ENCODE data around the gene CMIP. TPM values are rescaled to one million over a fixed set of nuclear protein-coding genes. Genes with fewer than 3 reads are reported as not detected.
"Not testable (repeated sequence)": the region's sequence is repeated elsewhere in the genome, so short reads cannot be mapped to it uniquely, and the experiment has no call there.

Gene CMIP
- total RNA-seq, 1 donor from 2014 or later: 6.6 TPM

- Histone ChIP-seq H3K36me3 (no peaks in the 10 kb centered on the region), H3F3A (ENCODE audit: low read depth) (no peaks in the 10 kb centered on the region), H3K9me3 (ENCODE audit: low read depth) (no peaks in the 10 kb centered on the region), H3K4me3 (no peak overlapping the region), H2AFZ (replicated peaks) (no peak overlapping the region), H3K9ac (no peak overlapping the region), H3K27me3 (no peaks in the 10 kb centered on the region), H3K79me2 (ENCODE audit: low read depth) (peaks cover 37% of the 10 kb centered on the region), H3K27ac (no peak overlapping the region), H4K20me1 (ENCODE audit: low read depth) (peaks cover 45% of the 10 kb centered on the region), H3K4me1 (no peaks in the 10 kb centered on the region), H3K4me2 (no peak overlapping the region)
- no peaks in the 10 kb centered on the region for H3K36me3 Mint-ChIP-seq
- TF ChIP-seq EZH2phosphoT487 (IDR thresholded peaks at IDR 0.05): no peak
- TF ChIP-seq EZH2 (IDR thresholded peaks at IDR 0.05): no peak
- no peak overlapping the region for H3K27ac Mint-ChIP-seq
- peaks cover 2% of the 10 kb centered on the region for H3K27me3 Mint-ChIP-seq (ENCODE audit: insufficient read depth, low read depth)
- H3K9me3 Mint-ChIP-seq: no peaks in the 10 kb centered on the region
- DNase-seq (ENCODE audit: low spot score): no peak
- no peaks in the 10 kb centered on the region for H3K4me1 Mint-ChIP-seq
- no peak overlapping the region for H3K4me3 Mint-ChIP-seq
Observed at GRCh38 chr16:81575834-81576233, 131.2 kb downstream of the CMIP start.

- Histone ChIP-seq H4K20me1 (ENCODE audit: low read depth) (peaks cover 43% of the 10 kb centered on the region), H3K9me3 (ENCODE audit: low read depth) (no peaks in the 10 kb centered on the region), H3K79me2 (ENCODE audit: low read depth) (peaks cover 30% of the 10 kb centered on the region), H3K36me3 (no peaks in the 10 kb centered on the region), H2AFZ (replicated peaks) (no peak overlapping the region), H3K4me2 (no peak overlapping the region), H3K4me3 (no peak overlapping the region), H3F3A (ENCODE audit: low read depth) (no peaks in the 10 kb centered on the region), H3K9ac (no peak overlapping the region), H3K4me1 (no peaks in the 10 kb centered on the region), H3K27me3 (no peaks in the 10 kb centered on the region), H3K27ac (no peak overlapping the region)
- no peaks in the 10 kb centered on the region for H3K9me3 Mint-ChIP-seq
- TF ChIP-seq, protein P1, sequence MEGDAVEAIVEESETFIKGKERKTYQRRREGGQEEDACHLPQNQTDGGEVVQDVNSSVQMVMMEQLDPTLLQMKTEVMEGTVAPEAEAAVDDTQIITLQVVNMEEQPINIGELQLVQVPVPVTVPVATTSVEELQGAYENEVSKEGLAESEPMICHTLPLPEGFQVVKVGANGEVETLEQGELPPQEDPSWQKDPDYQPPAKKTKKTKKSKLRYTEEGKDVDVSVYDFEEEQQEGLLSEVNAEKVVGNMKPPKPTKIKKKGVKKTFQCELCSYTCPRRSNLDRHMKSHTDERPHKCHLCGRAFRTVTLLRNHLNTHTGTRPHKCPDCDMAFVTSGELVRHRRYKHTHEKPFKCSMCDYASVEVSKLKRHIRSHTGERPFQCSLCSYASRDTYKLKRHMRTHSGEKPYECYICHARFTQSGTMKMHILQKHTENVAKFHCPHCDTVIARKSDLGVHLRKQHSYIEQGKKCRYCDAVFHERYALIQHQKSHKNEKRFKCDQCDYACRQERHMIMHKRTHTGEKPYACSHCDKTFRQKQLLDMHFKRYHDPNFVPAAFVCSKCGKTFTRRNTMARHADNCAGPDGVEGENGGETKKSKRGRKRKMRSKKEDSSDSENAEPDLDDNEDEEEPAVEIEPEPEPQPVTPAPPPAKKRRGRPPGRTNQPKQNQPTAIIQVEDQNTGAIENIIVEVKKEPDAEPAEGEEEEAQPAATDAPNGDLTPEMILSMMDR (IDR thresholded peaks at IDR 0.05): no peak
- TF ChIP-seq EZH2 (IDR thresholded peaks at IDR 0.05) (no peak), EZH2phosphoT487 (IDR thresholded peaks at IDR 0.05) (no peak)
- no peak for DNase-seq (ENCODE audit: low spot score)
- H3K27ac Mint-ChIP-seq: no peak overlapping the region
- no peaks in the 10 kb centered on the region for H3K36me3 Mint-ChIP-seq
- H3K4me3 Mint-ChIP-seq: no peak overlapping the region
- H3K4me1 Mint-ChIP-seq: no peaks in the 10 kb centered on the region
- peaks cover 2% of the 10 kb centered on the region for H3K27me3 Mint-ChIP-seq (ENCODE audit: insufficient read depth, low read depth)
Observed at GRCh38 chr16:81576696-81577095, 132.1 kb downstream of the CMIP start.

DNA sequence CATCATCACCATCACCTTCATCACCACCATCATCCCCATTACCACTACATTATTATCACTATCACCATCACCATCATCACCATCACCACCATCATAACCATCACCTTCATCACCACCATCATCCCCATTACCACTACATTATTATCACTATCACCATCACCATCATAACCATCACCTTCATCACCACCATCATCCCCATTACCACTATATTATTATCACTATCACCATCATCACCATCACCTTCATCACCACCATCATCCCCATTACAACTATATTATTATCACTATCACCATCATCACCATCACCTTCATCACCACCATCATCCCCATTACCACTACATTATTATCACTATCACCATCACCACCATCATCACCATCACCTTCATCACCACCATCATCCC lies 132.7 kb downstream of the CMIP start:
- not testable (repeated sequence) for H3K4me2 ChIP-seq; DNase-seq (ENCODE audit: low spot score); H3K9me3 Mint-ChIP-seq; H3K27me3 Mint-ChIP-seq (ENCODE audit: insufficient read depth, low read depth); H3K27ac Mint-ChIP-seq; H3F3A ChIP-seq (ENCODE audit: low read depth); H3K4me1 ChIP-seq; H3K27ac ChIP-seq; H2AFZ ChIP-seq (replicated peaks); H3K9ac ChIP-seq; H3K36me3 ChIP-seq; H3K4me1 Mint-ChIP-seq; H3K36me3 Mint-ChIP-seq; H3K4me3 Mint-ChIP-seq; H3K4me3 ChIP-seq; H3K27me3 ChIP-seq; H3K9me3 ChIP-seq (ENCODE audit: low read depth)
- Histone ChIP-seq H3K79me2 (ENCODE audit: low read depth) (peaks cover 26% of the 10 kb centered on the region), H4K20me1 (ENCODE audit: low read depth) (peaks cover 43% of the 10 kb centered on the region)

DNA sequence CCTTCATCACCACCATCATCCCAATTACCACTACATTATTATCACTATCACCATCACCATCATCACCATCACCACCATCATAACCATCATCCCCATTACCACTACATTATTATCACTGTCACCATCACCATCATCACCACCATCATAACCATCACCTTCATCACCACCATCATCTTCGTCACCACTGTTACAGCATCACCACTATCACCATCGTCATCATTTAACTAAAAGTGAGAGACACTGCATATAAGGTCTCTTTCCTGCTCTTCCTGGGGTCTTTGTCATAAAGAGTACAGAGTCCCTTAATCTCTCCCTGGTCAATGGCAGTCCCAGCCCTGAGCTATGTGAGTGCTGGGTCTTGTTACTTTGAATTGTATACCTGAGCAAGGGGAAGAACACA lies 133.5 kb downstream of the CMIP start:
- Histone ChIP-seq H3K79me2 (ENCODE audit: low read depth) (peaks cover 27% of the 10 kb centered on the region), H3K4me1 (peaks cover 2% of the 10 kb centered on the region), H2AFZ (replicated peaks) (no peak overlapping the region), H3F3A (ENCODE audit: low read depth) (no peaks in the 10 kb centered on the region), H3K36me3 (no peaks in the 10 kb centered on the region), H3K9me3 (ENCODE audit: low read depth) (no peaks in the 10 kb centered on the region), H3K4me3 (no peak overlapping the region), H3K9ac (no peak overlapping the region), H4K20me1 (ENCODE audit: low read depth) (peaks cover 43% of the 10 kb centered on the region), H3K27me3 (no peaks in the 10 kb centered on the region), H3K27ac (no peak overlapping the region), H3K4me2 (no peak overlapping the region)
- Mint-ChIP-seq H3K9me3 (no peaks in the 10 kb centered on the region), H3K27me3 (ENCODE audit: insufficient read depth, low read depth) (peaks cover 4% of the 10 kb centered on the region), H3K27ac (no peak overlapping the region), H3K36me3 (no peaks in the 10 kb centered on the region), H3K4me3 (no peak overlapping the region), H3K4me1 (peaks cover 6% of the 10 kb centered on the region)
- TF ChIP-seq, protein P1 (IDR thresholded peaks at IDR 0.05): no peak
- no peak for TF ChIP-seq EZH2 (IDR thresholded peaks at IDR 0.05)
- no peak for TF ChIP-seq EZH2phosphoT487 (IDR thresholded peaks at IDR 0.05)
- DNase-seq (ENCODE audit: low spot score): no peak

Data from neural progenitor cell (in vitro differentiated cells).